Left renal cortex interstitium (tissue), 4 donors: ENCODE measurements around the gene RNF186. TPM values are rescaled to one million over a fixed set of nuclear protein-coding genes. Genes with fewer than 3 reads are reported as not detected.
"Not testable (repeated sequence)": the region's sequence is repeated elsewhere in the genome, so short reads cannot be mapped to it uniquely, and the experiment has no call there.

Experiments used
- DNase-seq, 4 donors: peaks; one replicate each; pipeline ENCODE4 v3.0.0-alpha.2; 2013; ENCODE audit warnings: low read depth in 4 of 4, low spot score in 2 of 4, missing footprints in 1 of 4
- polyA plus RNA-seq, 4 donors: library from polyadenylated mRNA; unstranded; fragments of 120-200 nt; gene quantifications; one replicate each; pipeline ENCODE4 v1.2.1, GENCODE V29; 2013; ENCODE audit not compliant: insufficient read length in 4 of 4

The RNF186 gene
- polyA plus RNA-seq, 4 donors: 0.27 to 0.56 (median 0.44) TPM

GRCh38 chr1:19825298-19825697, 10.2 kb upstream of the RNF186 start:
- no peak for DNase-seq

- DNase-seq: no peak
These were observed 9.5 kb upstream of the RNF186 start for GRCh38 chr1:19824541-19824940.

- DNase-seq: no peak
These were observed 9.0 kb upstream of the RNF186 start for GRCh38 chr1:19824036-19824435.

GRCh38 chr1:19819701-19820100, 4.6 kb upstream of the RNF186 start:
- no peak for DNase-seq

- no peak for DNase-seq
These were observed 3.2 kb upstream of the RNF186 start for GRCh38 chr1:19818324-19818723.

- DNase-seq: no peak
These were observed 2.1 kb upstream of the RNF186 start for GRCh38 chr1:19817160-19817559.

- not testable (repeated sequence) for DNase-seq
These were observed 1.6 kb upstream of the RNF186 start for GRCh38 chr1:19816737-19817086.

- no peak for DNase-seq
These were observed 986 bp upstream of the RNF186 start for GRCh38 chr1:19815801-19816736.

GRCh38 chr1:19814244-19814661, 830 bp downstream of the RNF186 start:
- DNase-seq: no peak

- no peak for DNase-seq
These were observed 1.5 kb downstream of the RNF186 start for GRCh38 chr1:19813643-19813960.

- no peak for DNase-seq
These were observed 2.0 kb downstream of the RNF186 start for GRCh38 chr1:19812875-19813642.

- no peak for DNase-seq
These were observed 3.8 kb downstream of the RNF186 start for GRCh38 chr1:19811206-19811851.

GRCh38 chr1:19809044-19809750, 5.9 kb downstream of the RNF186 start:
- no peak for DNase-seq

- no peak for DNase-seq
These were observed 6.7 kb downstream of the RNF186 start for GRCh38 chr1:19808351-19808750.

- DNase-seq: no peak
These were observed 10.2 kb downstream of the RNF186 start for GRCh38 chr1:19804831-19805251.

GRCh38 chr1:19802269-19802668, 12.8 kb downstream of the RNF186 start:
- DNase-seq: no peak

GRCh38 chr1:19800076-19800804, 14.8 kb downstream of the RNF186 start:
- DNase-seq: peak in 1 of 4 donors; percentile 52

GRCh38 chr1:19799230-19800075, 15.6 kb downstream of the RNF186 start, which contains the start of gene TMCO4:
TSS of gene TMCO4 (minus strand) at chr1:19799916. CDS start at chr1:19780758, 19,158 bp downstream.
- DNase-seq: no peak
